Measurements from ENCODE around the gene PRKCE. TPM values are rescaled to one million over a fixed set of nuclear protein-coding genes. Genes with fewer than 3 reads are reported as not detected.

The PRKCE gene
- total RNA-seq, 1 experiment from 2014 or later, result 1.3 TPM

DNA sequence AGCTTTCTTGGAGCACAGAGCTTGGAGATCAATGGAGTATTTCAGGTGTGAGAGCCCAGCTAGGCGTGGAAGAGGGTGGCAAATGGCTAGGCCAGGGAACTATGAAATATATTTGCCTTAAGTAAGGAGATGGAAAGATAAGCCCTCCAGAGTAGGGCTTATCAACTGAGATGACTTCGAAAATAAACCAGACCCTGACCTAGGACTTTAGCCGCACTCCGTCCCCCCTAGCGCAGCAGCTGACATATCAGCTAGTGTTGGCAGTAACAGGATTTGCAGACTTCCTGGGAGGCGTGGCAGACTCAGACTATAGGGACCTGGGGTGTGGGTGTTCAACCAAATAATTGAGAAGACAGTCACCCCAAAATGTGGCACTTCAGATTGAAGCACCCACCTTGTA is 518.0 kb downstream of the PRKCE start:
- WGBS (ENCODE audit: extremely low coverage, insufficient read length, low lambda C conversion rate), result no CpG with 5 or more reads among the region's 6 CpGs
- no peak for TF ChIP-seq CTCF (conservative IDR thresholded peaks at IDR 0.05)
- Mint-ChIP-seq H3K27me3 (ENCODE audit: low read depth) (peaks cover 3% of the 10 kb centered on the region; the same call in 1 of the 2 replicates), H3K4me3 (no peak overlapping the region), H3K4me1 (peaks cover 35 to 37% of the 10 kb centered on the region in 2 experiments), H3K9me3 (no peaks in the 10 kb centered on the region), H3K36me3 (ENCODE audit: insufficient read depth in 1 of 3, low read depth in 3 of 3) (no peaks in the 10 kb centered on the region), H3K27ac (no peak overlapping the region)
- Histone ChIP-seq H3K18ac (ENCODE audit: insufficient read length, low read depth, low read length) (no peak overlapping the region), H3K23ac (ENCODE audit: insufficient read length, low read depth, low read length) (no peak overlapping the region), H3K27ac (ENCODE audit: insufficient read length, low read depth, low read length) (no peak overlapping the region), H4K20me1 (ENCODE audit: control insufficient read depth, insufficient read depth, insufficient read length) (no peaks in the 10 kb centered on the region), H4K8ac (replicated peaks; ENCODE audit: insufficient read length, low read depth, low read length) (no peak overlapping the region), H2BK12ac (ENCODE audit: insufficient read length, low read depth, low read length) (no peak overlapping the region), H2BK5ac (ENCODE audit: insufficient read length, low read length) (no peak overlapping the region), H4K91ac (ENCODE audit: insufficient read length, low read depth, low read length) (no peak overlapping the region), H3K56ac (ENCODE audit: insufficient read length, low read depth, low read length) (no peak overlapping the region), H3K14ac (ENCODE audit: insufficient read depth, low read length) (no peak overlapping the region), H3K9ac (ENCODE audit: extremely low read depth, insufficient read length, low read length) (no peak overlapping the region), H3K23me2 (ENCODE audit: insufficient read length, low read depth, low read length, poor library complexity, severe bottlenecking) (no peaks in the 10 kb centered on the region), H2BK120ac (ENCODE audit: low read depth, low read length, poor library complexity, severe bottlenecking) (no peak overlapping the region), H3T11ph (ENCODE audit: low read length) (no peak overlapping the region), H4K5ac (ENCODE audit: insufficient read length, low read depth, low read length) (no peak overlapping the region), H3K79me2 (ENCODE audit: insufficient read depth, low read length) (no peaks in the 10 kb centered on the region), H3K4me1 (ENCODE audit: insufficient read depth, low read length) (peaks cover 5% of the 10 kb centered on the region; the same call in 1 of the 2 replicates), H2AK5ac (ENCODE audit: insufficient read length, low read length) (no peak overlapping the region), H3K79me1 (ENCODE audit: insufficient read depth, low read depth, low read length, poor library complexity, severe bottlenecking) (no peaks in the 10 kb centered on the region), H3K27me3 (ENCODE audit: insufficient read depth, low read length) (no peaks in the 10 kb centered on the region), H2AFZ (ENCODE audit: low read length) (no peak overlapping the region), H2BK20ac (ENCODE audit: low read depth, low read length, poor library complexity, severe bottlenecking) (no peak overlapping the region), H2BK15ac (ENCODE audit: low read depth, low read length) (no peak overlapping the region), H3K4ac (ENCODE audit: low read depth, low read length) (no peak overlapping the region), H3K4me2 (ENCODE audit: insufficient read depth, insufficient read length, low read length) (no peak overlapping the region), H3K9me3 (ENCODE audit: control insufficient read depth, low read depth, low read length) (no peaks in the 10 kb centered on the region)
- no peak for DNase-seq
